IPS-15b (cell line): ENCODE data around the gene FAM204A.

Experiments used
- H3K27me3 ChIP-seq: one replicate; pipeline ENCODE4 v1.6.1; 2013; ENCODE audit warnings: low read length; ENCODE audit not compliant: control insufficient read depth, insufficient read depth
- H3K36me3 ChIP-seq: one replicate; pipeline ENCODE4 v1.6.1; 2013; ENCODE audit warnings: low read length; ENCODE audit not compliant: control insufficient read depth, insufficient read depth
- H3K4me1 ChIP-seq: one replicate; pipeline ENCODE4 v1.6.1; 2013; ENCODE audit warnings: mild to moderate bottlenecking, low read length; ENCODE audit not compliant: control insufficient read depth, insufficient read depth
- H3K4me3 ChIP-seq: one replicate; pipeline ENCODE4 v1.5.1; 2013; ENCODE audit warnings: low read depth, low read length
- H3K9ac ChIP-seq: one replicate; pipeline ENCODE4 v1.6.1; 2013; ENCODE audit warnings: low read depth, mild to moderate bottlenecking, low read length
- H3K9me3 ChIP-seq: one replicate; pipeline ENCODE4 v1.6.1; 2013; ENCODE audit warnings: mild to moderate bottlenecking, low read length; ENCODE audit not compliant: control insufficient read depth, insufficient read depth

FAM204A gene

DNA sequence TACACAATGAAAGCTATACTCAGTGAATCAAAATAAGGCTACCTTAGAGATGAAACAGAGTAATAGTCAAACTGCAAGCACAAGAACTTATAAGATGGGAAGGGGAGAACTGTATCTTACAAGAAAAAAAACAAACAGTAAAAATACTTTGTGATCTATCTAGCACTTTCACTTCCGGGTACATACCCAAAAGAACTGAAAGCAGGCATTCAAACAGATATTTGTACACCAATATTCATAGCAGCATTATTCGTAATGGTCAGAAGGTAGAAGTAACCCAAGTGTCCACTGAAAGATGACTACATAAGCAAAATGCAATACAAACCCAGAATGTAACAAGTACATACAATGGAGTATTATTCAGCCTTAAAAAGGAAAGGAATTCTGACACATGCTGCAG, 18.0 kb downstream of the FAM204A start:
- Histone ChIP-seq H3K4me3 (no peak overlapping the region), H3K36me3 (peaks cover 11% of the 10 kb centered on the region), H3K9me3 (no peaks in the 10 kb centered on the region), H3K9ac (no peak overlapping the region), H3K4me1 (no peaks in the 10 kb centered on the region), H3K27me3 (no peaks in the 10 kb centered on the region)

DNA sequence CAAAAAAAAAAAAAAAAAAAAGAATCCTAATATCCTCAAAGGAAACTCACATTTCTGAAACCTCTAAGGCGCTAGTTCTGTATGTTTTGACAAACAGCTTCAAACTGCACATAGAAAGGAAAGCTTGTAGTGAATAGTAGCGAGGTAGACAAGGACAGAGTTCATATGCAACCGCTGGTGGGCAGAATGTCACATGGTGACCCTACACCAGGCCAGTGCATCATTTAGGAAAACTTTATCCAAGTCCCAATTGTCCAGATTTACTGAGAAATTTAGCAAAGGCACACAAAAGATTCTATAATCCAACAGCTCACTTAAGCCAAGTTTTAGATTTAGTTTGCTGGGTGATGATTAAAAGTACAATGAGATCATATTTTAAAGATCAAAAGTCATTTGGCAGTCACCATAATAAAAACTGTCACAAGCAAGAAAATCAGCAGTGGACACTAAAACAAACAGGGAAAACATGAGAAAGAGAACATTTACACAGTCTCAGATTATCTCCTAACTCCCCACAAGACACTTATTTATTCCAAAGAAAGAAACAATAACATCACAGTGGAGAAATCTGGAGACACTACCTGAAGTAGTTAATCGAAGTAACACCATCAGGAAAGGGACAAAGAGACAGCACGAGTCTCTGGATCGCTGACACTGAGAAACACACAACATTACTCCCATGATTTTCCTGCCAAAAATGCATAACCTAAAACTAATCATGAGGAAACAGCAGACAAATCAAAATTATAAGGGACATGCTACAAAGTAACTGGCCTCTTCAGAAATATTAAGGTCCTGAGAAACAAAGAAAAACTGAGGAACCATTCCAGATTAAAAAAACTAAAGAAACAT, 20.2 kb downstream of the FAM204A start:
- Histone ChIP-seq H3K36me3 (peaks cover 4% of the 10 kb centered on the region), H3K4me3 (no peak overlapping the region), H3K9ac (no peak overlapping the region)

DNA sequence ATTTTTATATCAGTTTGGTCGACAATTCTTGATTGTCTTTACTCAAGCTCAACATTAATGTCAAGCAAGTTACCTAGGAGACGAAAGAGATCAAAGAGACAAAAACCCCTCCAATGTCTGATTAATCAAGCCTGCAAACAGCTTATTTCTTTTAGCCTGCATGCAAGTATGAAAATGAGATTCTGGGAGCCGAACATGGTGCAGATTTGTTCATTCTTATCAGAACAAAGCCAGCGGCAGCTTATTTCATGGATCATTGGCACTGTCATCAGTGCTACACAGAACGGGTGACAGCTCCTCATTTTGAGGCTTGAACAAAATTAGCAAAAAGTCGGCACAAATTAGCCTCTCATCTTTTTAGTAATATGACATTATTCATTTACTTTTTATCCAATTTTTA, 26.5 kb downstream of the FAM204A start:
- no peak overlapping the region for H3K9ac ChIP-seq
- no peaks in the 10 kb centered on the region for H3K4me1 ChIP-seq
- no peaks in the 10 kb centered on the region for H3K27me3 ChIP-seq
- no peaks in the 10 kb centered on the region for H3K9me3 ChIP-seq
- H3K4me3 ChIP-seq = no peak overlapping the region
- no peaks in the 10 kb centered on the region for H3K36me3 ChIP-seq

More for the DNA sequence above, 20.2 kb downstream of the FAM204A start:
- H3K4me1 ChIP-seq = no peaks in the 10 kb centered on the region
- H3K27me3 ChIP-seq = no peaks in the 10 kb centered on the region
- no peaks in the 10 kb centered on the region for H3K9me3 ChIP-seq

DNA sequence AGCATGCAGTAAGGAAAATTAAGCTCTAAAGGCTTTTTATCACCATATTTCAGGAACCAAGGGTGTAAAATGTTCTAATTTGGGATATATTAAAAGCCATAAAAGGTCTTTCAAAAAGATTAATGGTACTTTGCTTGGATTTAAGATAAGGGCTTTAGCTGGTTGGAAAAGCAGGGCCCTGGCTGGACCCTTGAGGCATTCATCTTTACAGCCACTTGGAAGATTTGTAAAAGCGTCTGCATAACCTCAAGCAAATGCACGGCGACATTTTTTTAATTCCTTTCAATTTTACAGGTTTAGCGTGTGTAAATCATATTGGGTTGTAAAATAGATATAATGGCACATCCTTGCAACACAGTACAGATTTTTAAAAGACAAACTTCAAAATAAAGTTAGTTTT, 27.2 kb downstream of the FAM204A start:
- H3K36me3 ChIP-seq = no peaks in the 10 kb centered on the region
- H3K9ac ChIP-seq = no peak overlapping the region
- no peaks in the 10 kb centered on the region for H3K9me3 ChIP-seq
- H3K4me1 ChIP-seq = no peaks in the 10 kb centered on the region
- H3K4me3 ChIP-seq = no peak overlapping the region
- no peaks in the 10 kb centered on the region for H3K27me3 ChIP-seq

DNA sequence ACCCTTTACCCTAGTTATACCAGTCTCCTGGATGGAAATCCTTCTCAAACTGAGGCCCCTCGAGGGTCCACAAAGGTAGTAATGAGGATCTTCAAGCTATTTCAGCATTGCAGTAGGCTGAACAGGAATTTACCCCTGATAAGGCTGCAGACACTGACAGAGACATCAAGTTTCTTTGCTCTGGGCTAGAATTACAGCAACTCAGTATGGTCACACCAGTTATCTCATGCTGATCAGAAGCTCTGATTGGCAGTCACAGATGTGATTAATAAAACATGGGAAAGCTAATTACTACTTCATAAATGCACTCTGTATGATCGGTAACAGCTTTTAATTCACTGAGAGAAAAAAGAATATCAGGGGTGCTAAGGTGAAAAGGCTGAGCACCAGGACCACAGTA, 30.6 kb downstream of the FAM204A start:
- H3K36me3 ChIP-seq = no peaks in the 10 kb centered on the region

DNA sequence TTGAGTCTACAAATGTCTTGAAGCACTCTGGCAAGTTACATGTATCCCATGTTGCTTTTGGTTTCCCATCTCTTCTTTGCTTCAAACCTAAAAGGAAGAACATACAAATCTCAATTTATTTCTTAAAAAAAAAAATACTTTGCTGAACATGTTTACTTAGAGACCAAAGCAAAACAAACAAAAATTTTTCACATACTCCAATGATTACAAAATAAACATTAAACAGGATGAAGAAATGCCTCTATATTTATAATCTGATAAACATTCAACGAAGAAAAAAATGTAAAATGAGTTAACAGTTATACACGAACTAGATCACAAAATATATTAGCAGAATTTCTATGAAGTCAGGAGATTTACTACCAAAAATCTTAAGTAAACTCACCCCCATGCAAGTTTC, 31.3 kb downstream of the FAM204A start:
- Histone ChIP-seq H3K9me3 (no peaks in the 10 kb centered on the region), H3K36me3 (no peaks in the 10 kb centered on the region), H3K27me3 (no peaks in the 10 kb centered on the region), H3K4me1 (no peaks in the 10 kb centered on the region), H3K4me3 (no peak overlapping the region), H3K9ac (no peak overlapping the region)

More for the DNA sequence above, 30.6 kb downstream of the FAM204A start:
- Histone ChIP-seq H3K9me3 (no peaks in the 10 kb centered on the region), H3K4me1 (no peaks in the 10 kb centered on the region), H3K27me3 (no peaks in the 10 kb centered on the region), H3K9ac (no peak overlapping the region), H3K4me3 (no peak overlapping the region)

DNA sequence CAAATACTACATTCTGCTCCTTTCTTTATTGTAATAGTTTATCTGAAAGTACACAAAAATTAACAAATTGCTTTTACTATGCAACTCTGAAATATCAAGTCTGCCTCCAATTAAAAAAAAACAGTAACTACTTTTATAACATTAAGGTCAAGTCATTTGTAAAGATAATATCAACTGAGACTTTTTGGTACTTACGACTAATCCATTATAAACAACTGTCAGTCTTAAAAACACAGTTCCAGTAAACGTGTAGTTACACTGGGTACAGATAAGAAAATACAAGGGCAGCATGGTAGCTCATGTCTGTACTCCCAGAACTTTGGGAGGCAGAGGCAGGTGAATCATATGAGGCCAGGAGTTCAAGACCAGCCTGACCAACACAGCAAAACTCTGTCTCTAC, 32.2 kb downstream of the FAM204A start:
- Histone ChIP-seq H3K9me3 (no peaks in the 10 kb centered on the region), H3K9ac (no peak overlapping the region), H3K4me1 (no peaks in the 10 kb centered on the region), H3K4me3 (no peak overlapping the region), H3K36me3 (no peaks in the 10 kb centered on the region), H3K27me3 (no peaks in the 10 kb centered on the region)

DNA sequence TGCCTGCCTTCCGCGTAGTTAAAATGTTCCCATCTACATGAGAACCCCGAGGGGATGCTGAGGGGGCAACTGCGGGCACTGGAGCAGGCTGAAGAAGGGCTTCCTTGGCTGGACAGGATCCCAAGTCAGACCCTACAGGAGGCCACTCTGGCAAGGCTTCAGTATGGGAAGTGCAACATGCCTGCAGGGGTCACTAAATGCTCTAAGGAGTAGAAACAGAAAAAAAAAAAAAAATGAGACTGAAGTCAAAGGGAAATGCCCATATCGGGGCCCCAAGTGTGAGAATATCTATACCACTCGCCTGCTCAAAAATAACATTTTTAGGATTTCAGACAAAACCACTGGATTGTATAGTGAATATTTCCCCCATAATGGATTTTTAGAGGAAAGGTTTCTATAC, 33.5 kb downstream of the FAM204A start:
- Histone ChIP-seq H3K9me3 (no peaks in the 10 kb centered on the region), H3K9ac (no peak overlapping the region), H3K4me3 (no peak overlapping the region), H3K4me1 (no peaks in the 10 kb centered on the region), H3K27me3 (no peaks in the 10 kb centered on the region), H3K36me3 (no peaks in the 10 kb centered on the region)

DNA sequence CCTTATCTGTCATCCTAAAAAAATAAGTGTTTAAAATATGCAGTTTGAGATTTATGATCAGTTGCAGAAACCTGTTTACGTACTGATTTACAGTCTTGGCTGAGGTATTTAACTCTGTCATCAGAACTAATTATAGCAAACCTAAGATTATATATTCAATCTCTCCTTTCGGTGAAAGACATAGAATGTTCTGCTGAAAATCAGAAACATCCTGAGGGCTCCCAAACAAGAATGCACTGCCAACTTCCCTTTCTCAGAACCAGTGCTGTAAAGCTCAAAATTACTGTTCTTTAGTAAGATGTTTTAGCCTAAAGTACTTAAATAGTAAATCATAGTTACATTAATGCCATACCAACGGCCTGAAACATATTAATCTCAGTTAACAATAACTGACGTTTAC, 34.3 kb downstream of the FAM204A start:
- H3K9ac ChIP-seq = no peak overlapping the region
- no peak overlapping the region for H3K4me3 ChIP-seq
- H3K9me3 ChIP-seq = no peaks in the 10 kb centered on the region
- H3K36me3 ChIP-seq = no peaks in the 10 kb centered on the region
- H3K27me3 ChIP-seq = no peaks in the 10 kb centered on the region
- no peaks in the 10 kb centered on the region for H3K4me1 ChIP-seq

DNA sequence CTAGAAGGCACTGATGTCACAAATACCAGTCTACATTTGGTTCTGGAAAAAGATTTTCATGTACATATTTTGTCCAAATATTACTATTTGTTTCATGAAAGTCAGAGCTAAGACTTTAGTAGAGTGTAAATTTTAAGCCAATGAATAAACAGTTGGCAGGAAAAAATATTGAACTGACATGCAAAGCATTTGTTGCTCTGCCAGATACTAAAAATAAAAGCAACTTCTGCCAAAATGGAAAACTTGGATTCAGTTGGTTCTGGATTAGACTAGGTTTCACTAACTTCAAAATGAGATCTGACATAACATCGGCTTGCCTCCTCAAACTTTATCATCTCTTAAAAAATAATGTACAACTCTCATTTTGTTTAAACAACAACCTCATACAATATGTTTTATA, 34.9 kb downstream of the FAM204A start:
- Histone ChIP-seq H3K36me3 (no peaks in the 10 kb centered on the region), H3K4me3 (no peak overlapping the region), H3K9ac (no peak overlapping the region), H3K27me3 (no peaks in the 10 kb centered on the region), H3K4me1 (no peaks in the 10 kb centered on the region), H3K9me3 (no peaks in the 10 kb centered on the region)

DNA sequence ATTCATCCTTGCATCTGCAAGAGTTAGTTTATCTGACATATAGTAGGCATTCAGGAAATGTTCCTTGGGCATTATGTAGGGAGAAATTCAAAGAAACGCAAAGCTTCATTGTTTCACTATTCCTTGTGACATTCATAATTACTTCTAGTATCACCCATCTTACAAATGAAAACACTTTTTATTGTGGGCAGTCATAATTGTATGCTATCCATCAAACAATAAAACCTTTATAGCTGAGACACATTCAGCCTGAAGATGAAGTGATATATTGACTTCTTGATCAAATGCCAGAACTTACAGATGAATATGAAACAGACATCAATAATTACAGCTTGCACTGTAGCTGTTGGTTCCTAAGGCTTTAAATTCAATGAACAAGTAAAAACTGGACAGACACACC, 36.4 kb downstream of the FAM204A start:
- H3K4me3 ChIP-seq = no peak overlapping the region
- no peaks in the 10 kb centered on the region for H3K9me3 ChIP-seq
- H3K4me1 ChIP-seq = no peaks in the 10 kb centered on the region
- no peaks in the 10 kb centered on the region for H3K36me3 ChIP-seq
- no peak overlapping the region for H3K9ac ChIP-seq
- no peaks in the 10 kb centered on the region for H3K27me3 ChIP-seq

DNA sequence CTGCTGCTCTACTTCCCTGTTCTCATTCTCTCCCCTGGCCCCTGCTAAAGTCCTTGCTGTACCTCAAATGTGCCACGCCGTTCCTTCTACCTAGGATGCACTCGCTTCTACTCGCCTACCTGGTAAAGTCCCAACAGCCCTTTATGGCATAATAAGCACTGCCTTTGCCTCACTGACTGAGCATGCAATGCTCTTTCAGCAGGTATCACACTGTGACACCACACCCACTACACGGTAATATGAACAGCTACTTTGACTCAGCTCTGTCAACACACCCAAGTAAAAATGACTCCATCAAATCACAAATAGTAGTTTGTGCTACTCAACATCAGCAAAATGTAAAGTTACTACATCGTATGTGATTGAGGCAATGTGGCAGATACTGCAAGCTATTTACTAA, 37.6 kb downstream of the FAM204A start:
- Histone ChIP-seq H3K4me3 (no peak overlapping the region), H3K9ac (no peak overlapping the region), H3K4me1 (no peaks in the 10 kb centered on the region), H3K36me3 (no peaks in the 10 kb centered on the region), H3K9me3 (no peaks in the 10 kb centered on the region), H3K27me3 (no peaks in the 10 kb centered on the region)
